HTERT RPE-1 (cell line): ENCODE results near the gene SLC38A2.

Experiments used
- in situ Hi-C: fragments of 300-500 bp; cut with MboI; formaldehyde crosslinking; loops from 4 replicates; pipeline ENCODE4 v1.14.3; 2020; ENCODE audit warnings: low sequenced_read_pairs

The SLC38A2 gene

GRCh38 chr12:46395388-46395787 lies 22.8 kb upstream of the SLC38A2 start:
- in situ Hi-C loops: no loop called here

GRCh38 chr12:46391630-46392029 lies 19.1 kb upstream of the SLC38A2 start:
- in situ Hi-C loops: no loop called here

GRCh38 chr12:46390881-46391280 lies 18.3 kb upstream of the SLC38A2 start:
- in situ Hi-C loops: no loop called here

GRCh38 chr12:46390304-46390703 lies 17.7 kb upstream of the SLC38A2 start:
- in situ Hi-C loops: no loop called here

DNA sequence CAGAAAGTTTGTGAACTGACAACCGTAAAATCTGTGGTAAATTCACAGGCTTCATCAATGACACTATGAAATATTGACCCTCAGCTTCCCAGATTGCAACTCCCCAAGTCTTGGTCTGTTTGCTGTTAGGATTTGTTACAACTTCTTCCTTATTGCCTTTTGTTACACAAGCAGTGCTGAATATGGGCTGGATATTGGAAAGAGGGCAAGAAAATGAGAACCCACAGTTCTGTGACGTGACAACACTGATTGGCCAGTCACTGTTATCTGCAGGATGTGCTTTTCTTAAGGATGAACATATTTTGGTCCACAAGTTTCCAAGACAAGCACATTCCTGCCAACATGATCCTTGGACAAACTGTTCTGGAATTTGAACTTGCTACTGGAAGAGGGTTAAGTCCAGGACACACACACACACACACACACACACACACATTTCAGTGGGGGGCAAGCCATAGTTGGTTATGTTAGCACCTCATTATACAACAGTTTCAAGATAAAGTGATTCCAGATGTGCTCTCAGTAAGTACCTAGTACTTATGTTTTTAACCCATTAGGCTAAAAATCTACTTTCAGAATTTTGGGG lies 16.6 kb upstream of the SLC38A2 start:
- in situ Hi-C loops: no loop called here

- in situ Hi-C loops: no loop called here
Observed at GRCh38 chr12:46388427-46389021, 16.0 kb upstream of the SLC38A2 start.

DNA sequence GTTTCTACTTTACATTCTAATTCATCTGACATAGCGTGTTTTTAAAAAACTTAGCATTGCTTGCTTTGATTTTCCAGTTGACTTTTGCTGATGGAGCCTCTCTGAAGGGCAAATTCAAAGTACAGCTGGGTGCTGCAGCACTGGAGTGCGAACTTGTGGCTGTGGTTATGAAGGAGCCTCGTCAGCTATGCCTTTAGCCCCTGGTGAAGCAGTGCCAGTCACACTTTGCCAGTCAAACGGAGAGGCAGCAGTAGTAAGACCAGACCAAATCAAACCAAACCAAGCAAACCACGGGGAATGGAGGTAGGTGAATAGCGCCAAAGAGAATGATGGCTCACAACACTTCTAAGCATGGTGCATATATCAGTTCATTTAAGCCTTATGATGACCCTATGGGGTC lies 15.1 kb upstream of the SLC38A2 start:
- in situ Hi-C loops: no loop called here

GRCh38 chr12:46386877-46387629 lies 14.5 kb upstream of the SLC38A2 start:
- in situ Hi-C loops: no loop called here

DNA sequence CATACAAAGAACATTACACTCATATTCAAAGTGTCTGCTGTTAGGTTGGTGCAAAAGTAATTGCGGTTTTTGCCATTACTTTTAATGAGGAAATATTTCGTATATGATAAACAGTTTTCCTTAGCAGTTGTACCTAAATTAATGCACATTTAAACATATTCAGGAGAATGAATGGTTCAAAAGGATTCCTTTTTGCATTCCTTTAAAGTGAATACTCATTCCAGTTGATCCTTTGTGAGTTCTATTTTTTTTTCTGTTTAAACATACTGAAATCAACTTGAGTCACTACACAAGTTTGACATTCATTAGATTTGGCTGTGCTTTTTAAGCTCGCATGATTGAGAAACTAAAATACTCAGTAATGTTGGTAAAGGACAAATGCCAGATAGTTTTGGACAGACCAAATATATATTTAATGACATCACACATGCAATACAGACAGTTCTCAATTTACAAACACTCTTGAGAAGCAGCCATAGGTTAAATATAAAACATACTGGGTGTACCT lies 13.8 kb upstream of the SLC38A2 start:
- in situ Hi-C loops: no loop called here

- in situ Hi-C loops: no loop called here
Observed at GRCh38 chr12:46385438-46385837, 12.9 kb upstream of the SLC38A2 start.

GRCh38 chr12:46384451-46385309 lies 12.1 kb upstream of the SLC38A2 start:
- in situ Hi-C loops: no loop called here

GRCh38 chr12:46383654-46384450 lies 11.3 kb upstream of the SLC38A2 start:
- in situ Hi-C loops: no loop called here

GRCh38 chr12:46382964-46383653 lies 10.5 kb upstream of the SLC38A2 start:
- in situ Hi-C loops: no loop called here

DNA sequence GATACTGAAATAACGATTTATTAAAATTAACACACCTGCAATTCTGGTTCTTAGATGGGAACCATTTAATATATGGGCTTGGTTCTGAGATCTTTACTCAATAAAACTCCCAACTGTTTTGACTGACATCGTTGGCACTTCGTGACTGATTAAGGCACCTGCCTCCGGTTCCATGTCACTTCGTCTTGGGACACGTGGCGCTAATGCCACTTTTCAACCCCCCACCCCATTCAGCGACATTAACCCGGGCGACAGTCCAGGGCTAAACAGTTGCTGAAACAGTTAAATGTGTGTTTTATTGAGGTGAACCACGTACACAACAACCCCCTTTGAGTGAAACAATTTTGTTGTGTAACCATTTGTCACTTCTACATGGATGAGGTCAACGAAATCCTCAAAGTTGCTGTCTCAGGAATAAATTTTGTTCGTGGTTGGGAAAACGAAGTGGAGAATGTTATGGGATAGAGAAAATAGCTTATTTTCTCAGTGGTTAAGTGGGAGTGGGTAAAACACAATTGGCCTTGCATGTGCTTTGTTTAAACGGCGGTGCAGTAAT lies 9.9 kb upstream of the SLC38A2 start:
- in situ Hi-C loops: no loop called here

DNA sequence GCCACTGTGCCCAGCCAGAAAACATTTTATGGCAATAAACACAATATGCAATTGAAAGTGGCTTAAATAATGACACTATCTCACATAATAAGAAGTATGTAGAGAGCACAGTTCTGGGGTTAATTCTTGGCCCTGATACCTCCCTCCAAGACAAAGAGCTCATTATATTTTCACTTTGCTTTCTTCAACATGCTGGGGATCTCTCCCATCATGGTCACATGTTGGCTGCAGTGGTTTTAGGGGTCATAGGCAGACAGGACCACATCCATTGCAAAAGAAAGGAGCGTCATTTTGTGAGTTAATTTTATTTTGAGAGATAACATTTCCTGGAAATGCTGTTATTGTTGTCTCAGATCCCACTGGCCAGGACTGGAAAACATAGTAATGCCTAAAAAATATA lies 8.3 kb upstream of the SLC38A2 start:
- in situ Hi-C loops: no loop called here

GRCh38 chr12:46380022-46380796 lies 7.6 kb upstream of the SLC38A2 start:
- in situ Hi-C loops: no loop called here

- in situ Hi-C loops: no loop called here
Observed at GRCh38 chr12:46379352-46379751, 6.8 kb upstream of the SLC38A2 start.

DNA sequence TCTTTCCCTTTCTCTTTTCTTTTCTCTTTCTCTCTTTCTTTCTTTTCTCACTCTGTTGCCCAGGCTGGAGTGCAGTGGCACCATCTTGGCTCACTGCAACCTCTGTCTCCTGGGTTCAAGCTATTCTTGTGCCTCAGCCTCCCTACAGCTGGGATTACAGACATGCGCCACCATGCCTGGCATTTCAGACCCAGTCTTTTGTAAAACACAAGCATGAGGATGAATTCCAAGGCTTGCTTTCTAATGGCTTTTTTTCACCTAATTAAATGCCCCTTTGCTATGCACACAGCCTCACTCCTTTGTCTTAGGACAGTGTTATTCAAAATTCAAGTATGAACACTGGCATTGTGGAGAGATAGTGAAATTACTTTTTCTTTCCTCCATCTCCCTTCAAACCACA lies 6.0 kb upstream of the SLC38A2 start:
- in situ Hi-C loops: no loop called here

GRCh38 chr12:46377678-46378077 lies 5.1 kb upstream of the SLC38A2 start:
- in situ Hi-C loops: no loop called here
